Measurements from ENCODE around the gene ZDHHC18.

GRCh38 chr1:26855636-26856035, 29.1 kb downstream of the ZDHHC18 start:
- TF ChIP-seq CTCF (IDR thresholded peaks at IDR 0.05) (no peak), EZH2 (IDR thresholded peaks at IDR 0.05) (no peak)
